Effector memory CD4-positive, alpha-beta T cell (primary cell): ENCODE measurements around the gene HOMER1.

Experiments used
- DNase-seq, 3 donors: peaks; one replicate each; pipeline ENCODE4 v3.0.0-alpha.2; 2020
- H3K27ac ChIP-seq: 2 replicates; pipeline ENCODE4 v1.7.0; 2013; ENCODE audit warnings: mild to moderate bottlenecking, low read length, moderate library complexity; ENCODE audit not compliant: insufficient read depth, poor library complexity, severe bottlenecking
- H3K27me3 ChIP-seq: replicated peaks from 2 replicates; pipeline ENCODE4 v1.7.0; 2013; ENCODE audit warnings: mild to moderate bottlenecking, low read length; ENCODE audit not compliant: insufficient read depth, control insufficient read depth, poor library complexity, severe bottlenecking
- H3K36me3 ChIP-seq: 2 replicates; pipeline ENCODE4 v1.7.0; 2013; ENCODE audit warnings: mild to moderate bottlenecking, low read length, moderate library complexity; ENCODE audit not compliant: control insufficient read depth, insufficient read depth
- H3K4me1 ChIP-seq: 2 replicates; pipeline ENCODE4 v1.7.0; 2013; ENCODE audit warnings: low read length, mild to moderate bottlenecking; ENCODE audit not compliant: control insufficient read depth, insufficient read depth, poor library complexity, severe bottlenecking
- H3K4me3 ChIP-seq: 2 replicates; pipeline ENCODE4 v1.7.0; 2013; ENCODE audit warnings: low read length, low read depth, mild to moderate bottlenecking; ENCODE audit not compliant: insufficient read depth, poor library complexity, severe bottlenecking
- H3K9me3 ChIP-seq: 2 replicates; pipeline ENCODE4 v1.7.0; 2013; ENCODE audit warnings: mild to moderate bottlenecking, low read length, moderate library complexity; ENCODE audit not compliant: control insufficient read depth

Gene HOMER1

GRCh38 chr5:79436224-79436623, 77.7 kb downstream of the HOMER1 start:
- no peak for DNase-seq

DNA sequence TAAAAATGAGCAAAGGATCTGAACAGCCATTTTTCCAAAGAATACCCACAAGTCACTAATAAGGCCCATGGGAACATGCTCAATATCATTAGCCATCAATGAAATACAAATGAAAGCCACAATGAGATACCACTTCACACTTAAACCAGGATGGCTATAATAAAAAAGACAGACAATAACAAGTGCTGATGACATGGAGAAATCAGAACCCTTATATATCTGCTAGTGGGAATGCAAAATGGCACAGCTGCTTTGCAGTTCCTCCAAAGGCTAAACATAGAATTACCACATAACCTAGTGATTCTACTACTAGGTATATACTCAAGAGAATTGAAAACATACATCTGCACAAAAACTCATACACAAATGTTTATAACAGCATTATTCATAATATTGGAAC, 83.7 kb downstream of the HOMER1 start:
- no peak for DNase-seq
- no peaks in the 10 kb centered on the region for H3K9me3 ChIP-seq
- H3K36me3 ChIP-seq, result no peaks in the 10 kb centered on the region
- no peaks in the 10 kb centered on the region for H3K4me1 ChIP-seq
- no peak overlapping the region for H3K4me3 ChIP-seq
- no peak overlapping the region for H3K27ac ChIP-seq
- H3K27me3 ChIP-seq, result no peaks in the 10 kb centered on the region

More at GRCh38 chr5:79436224-79436623, 77.7 kb downstream of the HOMER1 start:
- H3K9me3 ChIP-seq, result no peaks in the 10 kb centered on the region
- H3K27ac ChIP-seq, result no peak overlapping the region
- no peaks in the 10 kb centered on the region for H3K27me3 ChIP-seq
- H3K36me3 ChIP-seq, result no peaks in the 10 kb centered on the region
- H3K4me3 ChIP-seq, result no peak overlapping the region
- H3K4me1 ChIP-seq, result no peaks in the 10 kb centered on the region

DNA sequence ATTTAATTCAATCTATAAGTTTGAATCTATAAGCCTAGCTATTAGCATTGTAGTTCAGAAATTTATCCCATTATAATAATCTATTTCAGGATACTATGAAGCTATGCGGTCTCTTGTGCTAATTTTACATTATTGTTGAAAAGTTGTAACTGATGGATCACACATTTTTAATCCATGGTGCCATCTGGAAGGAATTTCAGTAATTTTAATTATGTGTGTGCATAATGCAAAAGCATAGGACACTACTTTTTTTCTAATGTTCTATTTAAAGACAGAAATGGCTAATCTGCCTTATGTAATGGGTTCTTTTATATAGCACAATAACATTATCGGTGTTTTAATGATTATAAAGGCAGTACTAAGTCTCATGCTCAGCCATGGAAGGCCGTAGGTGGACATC, 90.6 kb downstream of the HOMER1 start:
- no peak overlapping the region for H3K27ac ChIP-seq
- no peak overlapping the region for H3K4me3 ChIP-seq
- H3K9me3 ChIP-seq, result no peaks in the 10 kb centered on the region
- no peak for DNase-seq
- H3K4me1 ChIP-seq, result no peaks in the 10 kb centered on the region
- no peaks in the 10 kb centered on the region for H3K36me3 ChIP-seq
- no peaks in the 10 kb centered on the region for H3K27me3 ChIP-seq

- Histone ChIP-seq H3K9me3 (no peaks in the 10 kb centered on the region), H3K4me3 (no peak overlapping the region), H3K27ac (no peak overlapping the region), H3K27me3 (no peaks in the 10 kb centered on the region), H3K4me1 (no peaks in the 10 kb centered on the region), H3K36me3 (no peaks in the 10 kb centered on the region)
- no peak for DNase-seq
Measured at GRCh38 chr5:79420248-79420647, 93.7 kb downstream of the HOMER1 start.

DNA sequence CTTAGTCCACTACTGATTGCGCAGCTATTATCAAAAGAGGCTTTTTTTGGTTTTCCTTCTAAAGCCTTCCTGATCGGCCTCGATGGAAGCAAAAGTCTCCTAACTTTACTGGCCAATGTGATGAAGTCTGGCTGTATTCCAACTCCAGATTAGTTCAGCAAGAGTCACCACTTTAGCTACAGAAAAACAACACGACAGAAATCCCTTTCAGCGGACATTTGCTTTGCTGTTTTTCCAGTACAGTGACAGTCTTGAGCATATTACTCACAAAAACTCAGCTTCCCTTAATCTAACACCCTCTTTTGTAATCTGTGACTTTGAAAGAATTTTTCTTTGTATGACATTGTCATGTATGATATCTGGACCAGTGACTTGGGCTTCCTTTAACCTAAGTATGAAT, 95.7 kb downstream of the HOMER1 start:
- Histone ChIP-seq H3K4me1 (no peaks in the 10 kb centered on the region), H3K9me3 (no peaks in the 10 kb centered on the region), H3K4me3 (no peak overlapping the region), H3K27me3 (no peaks in the 10 kb centered on the region), H3K36me3 (no peaks in the 10 kb centered on the region), H3K27ac (no peak overlapping the region)
- DNase-seq, result no peak

DNA sequence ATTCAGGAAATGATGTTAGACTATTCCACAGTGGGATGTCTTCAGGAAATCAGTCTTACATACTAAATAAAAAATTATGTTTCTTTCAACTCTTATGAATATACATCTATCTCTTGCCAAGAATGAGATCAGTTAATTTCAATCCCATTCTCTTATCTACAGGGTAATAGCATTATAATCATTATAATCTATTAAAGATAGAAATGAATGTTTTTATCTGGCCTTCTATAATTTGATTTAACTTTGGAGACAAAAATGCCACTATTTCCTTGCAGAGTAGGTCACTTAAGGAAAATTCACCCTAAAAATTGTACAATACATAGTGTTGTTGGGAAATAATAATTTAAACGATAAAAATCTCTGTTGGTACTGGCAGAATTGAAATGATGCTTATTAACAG, 96.4 kb downstream of the HOMER1 start:
- DNase-seq, result no peak
- H3K27me3 ChIP-seq, result no peaks in the 10 kb centered on the region
- H3K9me3 ChIP-seq, result no peaks in the 10 kb centered on the region

GRCh38 chr5:79416499-79416898, 97.4 kb downstream of the HOMER1 start:
- Histone ChIP-seq H3K9me3 (no peaks in the 10 kb centered on the region), H3K27ac (no peak overlapping the region), H3K36me3 (no peaks in the 10 kb centered on the region), H3K4me1 (no peaks in the 10 kb centered on the region), H3K27me3 (no peaks in the 10 kb centered on the region), H3K4me3 (no peak overlapping the region)
- no peak for DNase-seq

More for the DNA sequence above, 96.4 kb downstream of the HOMER1 start:
- no peak overlapping the region for H3K27ac ChIP-seq
- no peaks in the 10 kb centered on the region for H3K36me3 ChIP-seq
- H3K4me1 ChIP-seq, result no peaks in the 10 kb centered on the region
- H3K4me3 ChIP-seq, result no peak overlapping the region

DNA sequence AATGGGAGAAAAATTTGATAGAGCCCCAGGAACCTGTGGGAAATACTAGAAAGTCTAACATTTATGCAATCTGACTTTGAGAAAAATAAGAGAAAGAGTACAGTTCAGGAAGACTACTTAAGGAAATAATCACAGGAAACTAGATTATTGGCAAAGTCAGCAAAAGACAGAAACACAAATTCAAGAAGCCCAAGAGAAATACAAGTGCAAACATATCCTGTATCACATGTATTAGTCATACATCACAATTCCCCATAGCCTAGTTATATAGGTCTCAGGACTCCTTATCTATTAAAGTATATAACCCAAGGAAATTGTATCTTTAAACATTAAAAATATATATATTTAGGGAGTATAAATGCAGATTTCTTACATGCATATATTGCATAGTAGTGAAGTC, 100.8 kb downstream of the HOMER1 start:
- no peak for DNase-seq
- Histone ChIP-seq H3K4me3 (no peak overlapping the region), H3K27me3 (no peaks in the 10 kb centered on the region), H3K9me3 (no peaks in the 10 kb centered on the region), H3K36me3 (no peaks in the 10 kb centered on the region), H3K4me1 (no peaks in the 10 kb centered on the region), H3K27ac (no peak overlapping the region)

- H3K9me3 ChIP-seq, result no peaks in the 10 kb centered on the region
- H3K27me3 ChIP-seq, result no peaks in the 10 kb centered on the region
- no peak overlapping the region for H3K4me3 ChIP-seq
- no peaks in the 10 kb centered on the region for H3K4me1 ChIP-seq
- H3K27ac ChIP-seq, result no peak overlapping the region
- DNase-seq, result no peak
- no peaks in the 10 kb centered on the region for H3K36me3 ChIP-seq
Measured at GRCh38 chr5:79408028-79408427, 105.9 kb downstream of the HOMER1 start.

DNA sequence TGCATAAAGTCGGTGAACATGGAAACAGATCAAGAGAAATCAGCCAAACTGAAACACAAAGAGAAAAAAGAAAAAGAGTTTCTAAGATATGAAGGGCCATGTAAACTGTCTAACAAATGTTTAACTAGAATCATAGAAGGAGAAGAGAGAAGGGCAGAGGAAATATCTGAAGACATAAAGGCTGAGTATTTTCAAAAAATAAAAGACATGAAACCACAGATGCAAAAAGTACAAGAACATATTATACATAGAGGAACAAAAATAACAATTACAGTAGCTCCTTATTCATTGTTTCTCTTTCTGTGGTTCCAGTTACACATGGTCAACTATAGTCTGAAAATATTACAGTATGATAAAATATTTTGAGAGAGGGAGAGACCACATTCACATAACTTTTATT, 106.3 kb downstream of the HOMER1 start:
- H3K4me3 ChIP-seq, result no peak overlapping the region
- no peak for DNase-seq
- no peak overlapping the region for H3K27ac ChIP-seq
- no peaks in the 10 kb centered on the region for H3K9me3 ChIP-seq
- no peaks in the 10 kb centered on the region for H3K36me3 ChIP-seq
- H3K27me3 ChIP-seq, result no peaks in the 10 kb centered on the region
- no peaks in the 10 kb centered on the region for H3K4me1 ChIP-seq

DNA sequence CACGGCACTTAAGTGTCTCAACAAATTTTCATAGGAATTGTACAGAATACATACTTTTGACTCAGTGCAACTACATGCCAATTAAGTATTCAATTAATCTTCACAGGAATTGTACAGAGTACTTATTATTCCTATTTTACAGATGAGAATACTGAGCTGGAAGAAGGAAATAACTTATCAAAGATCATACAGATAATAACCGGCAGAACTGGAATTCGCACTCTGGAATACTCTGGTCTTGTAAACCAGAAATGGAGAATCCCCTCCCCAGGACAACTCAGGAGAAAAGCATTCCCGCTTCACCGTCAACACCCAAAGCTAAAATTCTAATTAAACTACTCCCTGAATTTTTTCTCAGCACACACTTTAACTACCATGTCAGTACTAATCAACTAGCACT, 112.7 kb downstream of the HOMER1 start:
- Histone ChIP-seq H3K36me3 (no peaks in the 10 kb centered on the region), H3K27ac (no peak overlapping the region), H3K4me3 (no peak overlapping the region), H3K4me1 (no peaks in the 10 kb centered on the region), H3K27me3 (no peaks in the 10 kb centered on the region), H3K9me3 (no peaks in the 10 kb centered on the region)
- no peak for DNase-seq
